Stomach (tissue), 4 donors: Measurements from ENCODE around the gene AKAP7.

ENCODE experiments used
- POLR2A ChIP-seq, 4 donors: fragments of 450-650 bp; IDR thresholded peaks; one replicate each; pipeline ENCODE4 v1.6.1; 2016; ENCODE audit warnings: antibody characterized with exemption in 4 of 4, control low read depth in 2 of 4, mild to moderate bottlenecking in 1 of 4, moderate library complexity in 1 of 4
- TF ChIP-seq, protein P1 (sequence below), 7 experiments: fragments of 450-650 bp in 4 of 7; fragments of 200-600 bp in 3 of 7; sonication (generic) in 3 of 7; IDR thresholded peaks; one replicate each; pipeline ENCODE4 v1.5.1; 2016 to 2019; ENCODE audit warnings: antibody characterized with exemption in 7 of 7, control low read depth in 2 of 7, mild to moderate bottlenecking in 1 of 7

DNA sequence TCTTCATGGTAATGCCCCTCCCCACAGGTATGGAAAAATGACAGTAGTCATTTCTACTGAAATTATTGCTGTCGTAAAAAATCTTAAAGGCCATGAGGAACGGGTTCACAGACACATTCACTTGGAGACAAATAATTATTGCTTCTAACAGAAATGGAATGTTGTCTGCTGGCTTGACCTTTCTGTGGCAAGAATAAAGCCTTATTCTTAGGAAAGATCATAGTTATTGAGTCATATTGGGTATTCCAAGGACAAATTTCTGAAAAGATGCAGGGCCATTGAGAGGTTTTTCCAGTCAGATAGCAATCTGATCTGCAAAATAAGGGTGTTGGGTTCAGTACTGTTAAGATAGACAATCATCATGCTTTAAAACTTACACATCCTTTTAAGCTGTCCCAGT lies 29.2 kb downstream of the AKAP7 start:
- TF ChIP-seq, protein P1, sequence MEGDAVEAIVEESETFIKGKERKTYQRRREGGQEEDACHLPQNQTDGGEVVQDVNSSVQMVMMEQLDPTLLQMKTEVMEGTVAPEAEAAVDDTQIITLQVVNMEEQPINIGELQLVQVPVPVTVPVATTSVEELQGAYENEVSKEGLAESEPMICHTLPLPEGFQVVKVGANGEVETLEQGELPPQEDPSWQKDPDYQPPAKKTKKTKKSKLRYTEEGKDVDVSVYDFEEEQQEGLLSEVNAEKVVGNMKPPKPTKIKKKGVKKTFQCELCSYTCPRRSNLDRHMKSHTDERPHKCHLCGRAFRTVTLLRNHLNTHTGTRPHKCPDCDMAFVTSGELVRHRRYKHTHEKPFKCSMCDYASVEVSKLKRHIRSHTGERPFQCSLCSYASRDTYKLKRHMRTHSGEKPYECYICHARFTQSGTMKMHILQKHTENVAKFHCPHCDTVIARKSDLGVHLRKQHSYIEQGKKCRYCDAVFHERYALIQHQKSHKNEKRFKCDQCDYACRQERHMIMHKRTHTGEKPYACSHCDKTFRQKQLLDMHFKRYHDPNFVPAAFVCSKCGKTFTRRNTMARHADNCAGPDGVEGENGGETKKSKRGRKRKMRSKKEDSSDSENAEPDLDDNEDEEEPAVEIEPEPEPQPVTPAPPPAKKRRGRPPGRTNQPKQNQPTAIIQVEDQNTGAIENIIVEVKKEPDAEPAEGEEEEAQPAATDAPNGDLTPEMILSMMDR (IDR thresholded peaks at IDR 0.05) = no peak
- no peak for TF ChIP-seq POLR2A (IDR thresholded peaks at IDR 0.05)
